H1 (cell line): ENCODE measurements around the gene DCDC1. TPM values are rescaled to one million over a fixed set of nuclear protein-coding genes. Genes with fewer than 3 reads are reported as not detected.

ENCODE experiments used
- CTBP2 ChIP-seq: IDR thresholded peaks from 2 replicates; pipeline ENCODE4 v1.7.0; 2011; ENCODE audit warnings: borderline replicate concordance, mild to moderate bottlenecking, moderate library complexity, mixed read lengths, low read length; ENCODE audit not compliant: insufficient read depth, insufficient read length
- GABPA ChIP-seq: IDR thresholded peaks from 2 replicates; pipeline ENCODE4 v1.6.1; 2011; ENCODE audit warnings: mild to moderate bottlenecking, low read length, moderate library complexity, borderline replicate concordance; ENCODE audit not compliant: insufficient read depth
- polyA plus RNA-seq, 7 experiments: library from polyadenylated mRNA; depleted of rRNA in 3 of 7; stranded (reverse) in 5 of 7; unstranded in 2 of 7; fragments of >200 nt in 5 of 7; fragments of 200-250 nt in 2 of 7; gene quantifications; 1 replicate in 5 of 7; 2 replicates in 1 of 7; 4 replicates in 1 of 7; pipeline versions ENCODE4 v1.2.1 to v1.2.3, GENCODE V29; 2011 to 2013; ENCODE audit warnings: missing spikeins in 2 of 7, mixed read lengths in 2 of 7
- total RNA-seq: library from RNA; stranded (reverse); fragmentation: NEBNext Ultra II Directional; extraction: Animal tissue kit (Norgen Biotek cat#: 25700); gene quantifications from 2 replicates; pipeline ENCODE4 v1.2.1, GENCODE V29; 2021

Gene DCDC1
- total and polyA plus RNA-seq, 2 of the 8 experiments (the other 6 are each of a cell fraction or from before 2014, with no cell fraction given): 0.15 to 0.56 TPM

DNA sequence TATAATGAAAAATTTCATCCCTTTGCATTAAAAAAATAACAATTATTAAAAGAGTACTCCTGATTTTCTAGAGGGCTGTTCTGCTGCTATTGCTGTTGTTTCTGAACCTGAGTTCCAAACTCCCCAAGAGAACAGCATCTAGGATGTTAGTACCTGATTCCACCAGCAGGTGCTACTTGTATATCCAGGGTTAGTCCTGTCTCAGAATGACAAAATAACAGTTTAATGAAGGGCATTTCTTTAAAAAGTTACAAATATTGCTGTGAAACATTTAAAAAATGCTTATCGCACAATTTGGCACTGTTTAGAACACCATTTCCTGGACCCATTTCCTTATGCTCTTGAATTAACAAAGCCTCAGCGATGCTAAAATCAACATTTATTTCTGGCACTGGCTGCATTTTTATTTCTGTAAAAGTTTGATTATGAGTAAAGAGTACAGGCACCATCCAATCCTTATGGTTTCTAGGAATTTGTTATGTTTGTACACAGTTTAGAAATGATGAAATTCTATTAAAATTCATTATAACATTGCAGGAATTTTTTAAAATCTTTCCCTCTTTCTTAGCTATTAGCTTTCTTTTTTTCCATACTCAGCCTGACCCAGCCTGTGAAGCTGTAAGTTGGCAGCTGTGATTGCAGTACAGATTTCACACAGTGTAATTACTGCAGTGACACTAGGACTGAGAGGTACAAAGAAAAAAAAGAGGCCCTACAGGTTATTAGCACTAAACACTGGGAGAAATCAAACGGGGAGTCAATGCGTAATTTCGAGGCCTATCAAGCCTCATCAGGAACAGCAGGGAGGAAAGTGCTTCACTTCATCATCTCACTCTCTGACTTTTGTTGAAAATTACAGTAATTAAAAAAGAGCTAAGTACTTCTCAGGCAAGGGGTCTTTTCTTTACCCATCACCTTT is 208.8 kb downstream of the DCDC1 start (continued):
- TF ChIP-seq GABPA: no peak
- TF ChIP-seq CTBP2: no peak
